ENCODE data around the gene PDGFC.

PDGFC gene

GRCh38 chr4:156972379-156973015 lies 898 bp upstream of the PDGFC start:
- DNase-seq: no peak

DNA sequence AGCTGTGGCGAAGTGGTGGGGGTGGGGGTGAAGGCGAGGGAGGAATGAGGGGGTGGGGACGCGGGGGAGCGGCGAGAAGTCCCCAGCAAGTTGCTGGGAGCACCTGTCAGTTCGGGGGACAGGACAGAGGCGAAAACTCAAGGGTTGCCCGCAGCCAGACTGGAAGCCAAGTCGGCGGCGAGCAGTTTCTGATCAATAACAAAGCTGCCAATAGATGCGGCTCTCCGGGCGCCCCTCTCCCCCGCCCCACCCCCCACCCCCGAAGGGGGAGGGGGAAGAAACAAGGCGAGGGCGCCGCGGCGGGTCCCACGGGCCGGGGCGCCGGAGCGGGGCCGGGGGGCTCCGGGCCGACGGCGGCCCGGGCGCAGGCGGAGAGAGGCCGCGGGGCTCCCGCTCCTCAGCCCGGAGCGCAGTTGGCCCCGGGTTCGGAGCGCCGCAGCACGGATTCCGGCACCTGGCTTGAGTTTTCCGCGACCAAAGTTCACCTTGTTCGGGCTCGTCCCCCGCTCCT lies 379 bp downstream of the PDGFC start:
- no peak for DNase-seq

GRCh38 chr4:156970501-156971164 lies 966 bp downstream of the PDGFC start:
- no peak for DNase-seq

- no peak for DNase-seq
Measured at GRCh38 chr4:156969911-156970310, 1.7 kb downstream of the PDGFC start.

- DNase-seq: no peak
Measured at GRCh38 chr4:156969101-156969500, 2.5 kb downstream of the PDGFC start.

GRCh38 chr4:156968479-156968984 lies 3.1 kb downstream of the PDGFC start:
- DNase-seq: peak; percentile 52

- no peak for DNase-seq
Measured at GRCh38 chr4:156966836-156967235, 4.8 kb downstream of the PDGFC start.

DNA sequence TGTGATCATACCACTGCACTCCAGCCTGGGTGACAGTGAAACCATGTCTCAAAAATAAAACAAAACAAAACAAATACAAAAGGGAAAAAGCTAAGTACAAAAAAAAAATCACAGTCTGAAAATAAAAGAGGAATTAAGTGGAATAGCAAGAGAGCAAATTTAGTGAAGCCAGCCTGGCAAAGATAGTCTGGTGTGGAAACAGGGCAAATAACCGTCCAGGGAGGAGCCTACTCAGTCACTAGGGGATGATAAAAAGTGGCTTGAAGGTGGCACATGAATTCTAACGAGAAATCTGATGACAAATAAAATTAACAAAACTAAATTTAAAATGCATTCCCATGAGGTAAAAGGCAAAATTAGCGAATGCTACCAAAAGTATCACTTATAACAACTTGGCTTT lies 8.2 kb downstream of the PDGFC start:
- no peak for DNase-seq

- DNase-seq: no peak
Measured at GRCh38 chr4:156962528-156962974, 9.0 kb downstream of the PDGFC start.

- DNase-seq: no peak
Measured at GRCh38 chr4:156962058-156962358, 9.6 kb downstream of the PDGFC start.

DNA sequence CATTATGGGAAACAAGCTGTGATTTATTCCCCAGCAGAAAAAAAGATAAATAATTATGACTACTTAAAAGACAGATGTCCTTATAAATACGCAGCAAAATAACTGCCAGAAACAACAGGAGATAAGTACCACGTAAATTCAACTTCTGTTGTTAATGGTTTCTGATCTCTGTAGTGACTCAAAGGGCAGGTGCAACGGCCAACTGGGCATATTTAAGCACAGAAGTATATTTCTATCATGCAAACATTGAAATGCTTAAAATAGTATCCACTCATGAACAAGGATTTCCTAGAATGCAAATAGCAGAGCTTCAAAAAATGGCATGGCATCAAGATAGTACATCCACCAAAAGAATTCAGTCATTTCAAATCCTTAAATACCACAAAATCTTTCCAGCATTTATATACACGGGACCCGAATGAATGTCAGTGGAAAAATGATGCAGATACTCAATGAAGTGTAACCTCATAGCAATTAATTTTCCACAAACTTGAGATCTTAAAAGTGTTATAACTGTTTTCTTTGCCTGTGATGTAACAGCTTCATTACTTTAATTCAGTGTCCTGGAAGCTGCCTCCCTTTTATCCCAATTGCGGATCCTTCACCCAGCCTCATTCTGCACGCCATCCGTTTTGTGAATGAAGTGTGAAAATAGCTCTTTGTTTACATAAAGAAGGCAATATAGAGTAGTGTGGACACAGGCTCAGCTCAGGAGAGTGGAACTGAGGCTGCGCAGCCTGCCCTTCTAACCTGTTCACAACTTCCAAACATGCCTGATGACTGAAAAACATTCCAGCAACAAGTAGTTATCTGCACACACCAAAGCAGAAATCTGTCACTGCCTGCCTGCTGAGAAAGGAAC lies 10.2 kb downstream of the PDGFC start:
- DNase-seq: no peak

GRCh38 chr4:156959298-156959702 lies 12.3 kb downstream of the PDGFC start:
- DNase-seq: no peak

DNA sequence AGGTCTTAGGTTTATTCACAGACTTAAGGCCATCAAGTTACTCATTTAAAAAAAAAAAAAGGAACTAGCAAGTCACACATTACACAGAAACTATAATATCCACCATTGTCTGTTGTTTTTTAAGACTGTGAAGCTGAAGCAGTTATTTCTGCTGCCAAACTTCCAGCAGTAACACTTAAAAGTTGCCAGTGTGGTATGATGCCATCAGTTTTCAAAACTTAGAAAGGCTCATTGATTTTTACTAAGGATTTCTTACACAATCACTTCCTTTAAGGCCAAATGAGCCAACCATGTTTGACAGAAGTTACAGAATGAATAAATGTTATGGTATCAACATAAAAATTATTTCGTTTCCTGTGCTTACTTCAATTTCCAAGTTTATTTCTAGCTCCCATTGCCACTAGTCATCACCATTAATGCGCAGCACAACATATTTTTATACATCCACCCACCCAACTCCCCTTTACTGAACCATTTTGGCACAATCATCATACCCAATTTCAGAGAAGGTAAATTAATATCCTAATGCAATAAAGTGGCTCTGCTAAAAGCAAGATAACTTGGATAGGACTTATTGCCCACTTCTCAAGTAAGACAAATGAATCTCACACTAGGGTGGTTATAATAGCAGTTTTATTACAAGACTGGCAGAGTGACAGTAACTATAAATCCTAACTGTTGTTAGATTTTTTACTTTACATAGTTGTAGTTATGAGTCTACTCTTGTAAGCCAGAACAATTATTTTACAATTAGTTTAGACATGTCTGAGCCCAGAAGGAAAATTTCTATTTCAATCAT lies 13.1 kb downstream of the PDGFC start:
- no peak for DNase-seq

DNA sequence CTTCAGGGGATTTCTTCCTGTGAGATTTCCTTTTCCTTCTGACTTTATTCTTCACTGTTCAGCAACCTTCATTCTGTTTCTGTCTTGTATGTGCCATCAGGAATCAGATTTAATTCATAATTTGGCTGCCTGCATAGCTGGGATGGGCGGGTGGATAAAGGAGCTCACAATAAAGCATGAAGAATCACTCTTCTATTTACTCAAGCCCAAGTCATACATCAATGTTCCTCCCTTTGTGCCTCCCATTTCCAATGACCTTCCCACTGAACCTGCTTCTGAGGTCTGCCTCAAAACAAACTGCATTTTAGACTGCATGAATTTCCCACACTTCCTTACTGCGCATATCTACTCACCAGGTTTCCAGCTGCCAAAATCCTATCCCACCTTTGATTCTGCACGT lies 14.0 kb downstream of the PDGFC start:
- no peak for DNase-seq

- DNase-seq: no peak
Measured at GRCh38 chr4:156956826-156957368, 14.7 kb downstream of the PDGFC start.

GRCh38 chr4:156956359-156956758 lies 15.2 kb downstream of the PDGFC start:
- DNase-seq: no peak

DNA sequence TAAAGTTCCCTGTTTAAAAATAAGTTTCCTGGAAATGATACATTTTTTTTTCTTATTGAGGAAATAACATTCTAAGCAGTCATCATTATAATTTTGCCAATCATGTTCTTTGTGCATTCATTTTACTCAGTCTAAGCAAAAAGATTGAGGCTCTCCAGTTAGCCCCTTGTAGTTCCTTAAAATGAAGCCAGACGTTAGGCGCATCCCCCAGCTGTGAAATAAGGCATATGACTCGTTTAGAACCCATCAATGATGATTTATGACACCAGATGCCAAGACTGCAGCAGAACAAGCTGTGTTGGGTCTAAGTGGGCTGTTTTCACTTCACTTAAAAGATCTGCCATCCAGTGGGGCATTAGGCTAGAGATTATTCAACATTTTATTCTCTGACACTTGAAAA lies 17.0 kb downstream of the PDGFC start:
- DNase-seq: no peak

- DNase-seq: no peak
Measured at GRCh38 chr4:156953951-156954350, 17.6 kb downstream of the PDGFC start.

DNA sequence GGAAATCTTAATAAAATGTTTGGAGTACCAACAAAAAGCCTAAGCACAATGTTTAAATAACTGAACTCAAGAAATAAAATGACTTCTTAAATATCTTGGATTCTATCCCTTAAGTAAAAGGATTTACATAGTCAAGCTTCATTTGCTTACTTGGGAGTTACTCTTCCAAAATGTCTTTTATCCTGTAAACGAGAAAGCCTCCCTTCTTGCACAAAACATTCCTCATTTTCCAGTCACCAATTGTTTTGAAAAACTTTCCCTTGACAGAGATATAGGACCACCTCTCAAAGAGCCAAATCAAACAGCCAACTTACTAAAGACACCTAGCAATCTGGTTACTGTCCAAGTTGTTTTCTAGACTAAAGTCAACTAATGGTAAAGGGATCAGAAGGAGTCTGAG lies 18.6 kb downstream of the PDGFC start:
- DNase-seq: no peak

- DNase-seq: no peak
Measured at GRCh38 chr4:156952078-156952759, 19.4 kb downstream of the PDGFC start.

- DNase-seq: no peak
Measured at GRCh38 chr4:156950948-156951347, 20.7 kb downstream of the PDGFC start.

DNA sequence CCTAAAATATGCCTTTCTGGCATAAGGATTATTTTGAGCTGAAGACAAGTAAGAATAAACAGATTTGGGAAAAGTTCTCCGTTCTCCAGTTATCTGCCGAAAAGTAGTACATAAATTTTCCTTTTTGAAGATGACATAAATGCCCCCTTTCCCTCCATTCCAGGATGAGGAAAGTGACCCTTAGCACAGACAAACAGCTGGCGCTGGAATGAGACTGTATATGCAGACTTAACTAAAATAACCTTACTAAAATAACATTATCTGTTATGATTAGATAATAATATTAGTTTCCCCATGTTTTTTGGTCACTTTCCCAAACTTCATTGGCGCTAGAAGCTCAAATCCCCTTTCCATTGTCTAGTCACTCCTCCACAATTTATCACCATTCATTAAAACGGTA lies 21.5 kb downstream of the PDGFC start:
- no peak for DNase-seq

All from activated CD4-positive, alpha-beta T cell treated with anti-CD3 and anti-CD28 coated beads, Interleukin-10, Interleukin-2, amounts not matched to agents 100 ng/mL and 50 ng/mL, durations not matched to agents 16 hours and 8 hours (primary cell).